ENCODE results near the gene RPN2.

RPN2 gene

DNA sequence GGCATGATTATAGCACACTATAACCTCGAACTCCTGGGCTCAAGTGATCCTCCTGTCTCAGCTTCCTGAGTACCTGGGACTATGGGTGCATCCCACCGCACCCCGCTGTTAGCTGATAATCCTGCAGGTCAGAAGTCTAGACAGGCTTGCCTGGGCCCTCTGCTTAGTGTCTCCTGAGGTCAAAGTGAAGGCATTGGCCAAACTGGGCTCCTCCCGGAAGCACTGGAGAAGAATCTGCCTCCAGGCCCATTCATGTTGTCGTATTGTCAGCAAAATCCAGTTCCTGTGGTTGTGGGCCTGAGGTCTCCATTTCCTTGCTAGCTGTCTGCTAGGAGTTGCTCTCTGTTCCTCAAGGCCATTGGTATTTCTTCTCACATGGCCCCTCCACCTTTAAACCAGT, 6.6 kb downstream of the RPN2 start:
- Histone ChIP-seq H3K4me3 (replicated peaks; ENCODE audit: low read depth, low read length) (no peak overlapping the region), H3K36me3 (ENCODE audit: control insufficient read depth, insufficient read depth, low read length) (peaks cover 21% of the 10 kb centered on the region), H3K27me3 (replicated peaks; ENCODE audit: control insufficient read depth, insufficient read depth, low read length) (no peaks in the 10 kb centered on the region)
- TF ChIP-seq, protein P1, sequence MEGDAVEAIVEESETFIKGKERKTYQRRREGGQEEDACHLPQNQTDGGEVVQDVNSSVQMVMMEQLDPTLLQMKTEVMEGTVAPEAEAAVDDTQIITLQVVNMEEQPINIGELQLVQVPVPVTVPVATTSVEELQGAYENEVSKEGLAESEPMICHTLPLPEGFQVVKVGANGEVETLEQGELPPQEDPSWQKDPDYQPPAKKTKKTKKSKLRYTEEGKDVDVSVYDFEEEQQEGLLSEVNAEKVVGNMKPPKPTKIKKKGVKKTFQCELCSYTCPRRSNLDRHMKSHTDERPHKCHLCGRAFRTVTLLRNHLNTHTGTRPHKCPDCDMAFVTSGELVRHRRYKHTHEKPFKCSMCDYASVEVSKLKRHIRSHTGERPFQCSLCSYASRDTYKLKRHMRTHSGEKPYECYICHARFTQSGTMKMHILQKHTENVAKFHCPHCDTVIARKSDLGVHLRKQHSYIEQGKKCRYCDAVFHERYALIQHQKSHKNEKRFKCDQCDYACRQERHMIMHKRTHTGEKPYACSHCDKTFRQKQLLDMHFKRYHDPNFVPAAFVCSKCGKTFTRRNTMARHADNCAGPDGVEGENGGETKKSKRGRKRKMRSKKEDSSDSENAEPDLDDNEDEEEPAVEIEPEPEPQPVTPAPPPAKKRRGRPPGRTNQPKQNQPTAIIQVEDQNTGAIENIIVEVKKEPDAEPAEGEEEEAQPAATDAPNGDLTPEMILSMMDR (IDR thresholded peaks at IDR 0.05; ENCODE audit: insufficient read depth, low read length, poor library complexity, severe bottlenecking), result no peak
- DNase-seq (ENCODE audit: extremely low read depth, insufficient read length), result no peak

DNA sequence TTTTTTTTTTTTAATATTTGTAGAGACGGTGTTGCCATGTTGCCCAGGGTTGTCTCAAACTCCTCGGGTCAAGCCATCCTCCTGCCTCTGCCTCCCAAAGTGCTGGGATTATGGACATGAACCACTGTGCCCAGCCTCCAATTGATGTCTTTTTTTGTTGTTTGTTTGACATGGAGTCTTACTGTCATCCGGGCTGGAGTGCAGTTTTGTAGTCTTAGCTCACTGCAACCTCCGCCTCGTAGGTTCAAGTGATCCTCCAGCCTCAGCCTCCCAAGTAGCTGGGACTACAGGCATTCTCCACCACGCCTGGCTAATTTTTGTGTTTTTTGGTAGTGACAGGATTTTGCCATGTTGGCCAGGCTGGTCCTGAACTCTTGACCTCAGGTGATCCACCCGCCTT, 9.7 kb downstream of the RPN2 start:
- no peaks in the 10 kb centered on the region for H3K27me3 ChIP-seq (replicated peaks; ENCODE audit: control insufficient read depth, insufficient read depth, low read length)
- TF ChIP-seq, protein P1 (IDR thresholded peaks at IDR 0.05; ENCODE audit: insufficient read depth, low read length, poor library complexity, severe bottlenecking), result no peak
- DNase-seq (ENCODE audit: extremely low read depth, insufficient read length), result no peak
- H3K4me3 ChIP-seq (replicated peaks; ENCODE audit: low read depth, low read length), result no peak overlapping the region
- peaks cover 22% of the 10 kb centered on the region for H3K36me3 ChIP-seq (ENCODE audit: control insufficient read depth, insufficient read depth, low read length)

DNA sequence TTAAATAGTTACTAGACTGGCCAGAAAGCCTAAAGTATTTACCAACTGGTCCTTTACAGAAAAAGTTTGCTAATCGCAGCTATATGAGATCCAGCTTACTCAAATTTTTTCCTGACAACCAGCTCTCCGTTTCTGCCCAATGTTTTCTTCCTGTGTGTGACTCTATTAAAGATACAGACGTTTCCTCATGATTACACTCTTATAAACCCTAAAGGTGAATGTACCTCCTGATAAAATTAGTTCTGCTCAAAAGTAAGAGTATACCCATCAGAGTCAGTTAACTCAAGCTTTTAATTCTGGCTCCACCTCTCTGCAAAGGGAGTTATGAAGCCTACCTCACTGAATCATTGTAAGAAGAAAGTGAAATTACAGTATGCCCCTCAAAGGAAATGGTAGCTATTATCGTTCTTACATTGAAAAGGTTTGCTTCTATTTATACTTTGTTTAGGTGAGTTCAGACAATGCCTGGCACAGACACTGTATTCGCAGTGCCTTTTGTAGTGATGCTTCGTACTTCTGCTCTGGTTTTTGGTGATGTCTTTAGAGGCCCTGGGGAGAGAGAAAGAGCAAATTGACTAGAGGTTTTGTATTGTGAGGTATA, 10.4 kb downstream of the RPN2 start:
- TF ChIP-seq, protein P1 (IDR thresholded peaks at IDR 0.05; ENCODE audit: insufficient read depth, low read length, poor library complexity, severe bottlenecking), result no peak
- Histone ChIP-seq H3K36me3 (ENCODE audit: control insufficient read depth, insufficient read depth, low read length) (peaks cover 18% of the 10 kb centered on the region), H3K4me3 (replicated peaks; ENCODE audit: low read depth, low read length) (no peak overlapping the region), H3K27me3 (replicated peaks; ENCODE audit: control insufficient read depth, insufficient read depth, low read length) (no peaks in the 10 kb centered on the region)
- peak; percentile 22 for DNase-seq (ENCODE audit: extremely low read depth, insufficient read length)

DNA sequence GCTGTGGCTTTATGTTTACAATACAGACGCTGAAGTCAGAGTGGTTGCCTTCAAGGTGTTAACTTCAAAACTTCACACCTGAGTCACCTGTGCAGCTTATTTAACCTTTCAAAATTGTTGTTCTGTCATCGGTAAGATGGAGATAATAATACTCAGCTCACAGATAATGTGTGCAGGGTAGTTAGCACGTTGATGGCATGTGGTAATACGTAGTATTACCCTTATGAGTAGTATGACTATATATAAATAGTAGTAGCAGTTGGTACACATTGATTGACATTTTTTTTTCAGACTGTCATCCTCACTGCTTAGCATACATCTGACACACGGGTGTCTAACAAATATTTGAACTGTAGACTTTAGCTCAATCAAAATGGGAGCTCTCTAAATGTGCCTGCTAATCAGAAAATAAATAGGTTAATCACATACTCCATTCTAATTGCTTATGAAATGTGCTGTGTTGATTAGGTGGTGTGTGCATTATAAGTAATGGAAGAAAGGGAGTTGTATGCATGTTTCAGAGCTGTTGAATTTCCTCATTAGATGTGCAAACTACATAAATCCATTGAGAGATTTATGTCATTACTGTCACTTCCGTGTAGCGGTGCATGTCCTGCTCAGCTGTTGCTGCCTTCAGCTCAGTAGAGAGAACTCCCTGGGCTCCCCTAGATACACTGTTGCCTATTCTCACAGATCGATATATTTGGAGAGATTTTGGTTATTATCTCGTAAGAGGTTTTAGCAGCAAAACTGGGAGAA, 11.4 kb downstream of the RPN2 start:
- Histone ChIP-seq H3K4me3 (replicated peaks; ENCODE audit: low read depth, low read length) (no peak overlapping the region), H3K27me3 (replicated peaks; ENCODE audit: control insufficient read depth, insufficient read depth, low read length) (no peaks in the 10 kb centered on the region), H3K36me3 (ENCODE audit: control insufficient read depth, insufficient read depth, low read length) (peaks cover 18% of the 10 kb centered on the region)
- no peak for DNase-seq (ENCODE audit: extremely low read depth, insufficient read length)
- TF ChIP-seq, protein P1 (IDR thresholded peaks at IDR 0.05; ENCODE audit: insufficient read depth, low read length, poor library complexity, severe bottlenecking), result no peak

DNA sequence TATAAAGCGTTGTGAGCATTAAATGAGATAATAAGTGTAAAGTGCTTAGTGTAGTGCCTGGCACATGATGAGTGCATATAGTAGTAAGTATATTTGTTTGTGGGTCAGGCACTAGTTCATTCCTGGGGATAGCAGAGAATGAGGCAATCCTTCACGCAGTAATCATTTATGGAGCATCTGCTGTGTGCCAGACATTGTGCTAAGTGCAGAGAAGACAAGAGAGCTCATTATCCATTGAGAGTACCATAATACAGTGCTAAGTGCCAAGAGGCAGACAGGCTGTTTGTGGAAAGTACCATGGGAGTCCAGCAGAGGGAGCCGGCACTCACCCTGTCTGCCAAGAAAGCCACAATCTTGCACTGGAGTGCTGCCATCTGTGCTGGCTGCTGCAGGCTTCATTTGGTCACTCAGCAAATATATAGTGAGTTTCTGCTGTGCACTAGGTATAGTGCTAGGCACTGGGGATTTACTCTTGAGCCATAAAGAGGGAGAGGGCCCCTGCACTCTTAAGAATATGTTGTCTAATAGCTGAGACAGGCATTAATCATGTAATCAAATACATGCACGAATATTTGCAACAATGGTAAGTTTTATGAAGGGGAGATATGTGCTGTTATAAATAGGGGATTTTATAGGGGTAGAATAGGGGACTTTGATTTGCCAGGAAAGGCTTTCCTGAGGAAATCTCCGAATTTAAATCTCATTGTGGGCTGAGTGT, 13.2 kb downstream of the RPN2 start:
- no peak overlapping the region for H3K4me3 ChIP-seq (replicated peaks; ENCODE audit: low read depth, low read length)
- TF ChIP-seq, protein P1 (IDR thresholded peaks at IDR 0.05; ENCODE audit: insufficient read depth, low read length, poor library complexity, severe bottlenecking), result peak; percentile 91
- peak; percentile 36 for DNase-seq (ENCODE audit: extremely low read depth, insufficient read length)
- H3K27me3 ChIP-seq (replicated peaks; ENCODE audit: control insufficient read depth, insufficient read depth, low read length), result no peaks in the 10 kb centered on the region
- H3K36me3 ChIP-seq (ENCODE audit: control insufficient read depth, insufficient read depth, low read length), result peaks cover 19% of the 10 kb centered on the region
